ENCODE data around the gene SLC49A4. TPM values are rescaled to one million over a fixed set of nuclear protein-coding genes. Genes with fewer than 3 reads are reported as not detected.
A peak's percentile ranks its signal among the peaks of the same experiment; 100 is the strongest.
"Not testable (repeated sequence)": the region's sequence is repeated elsewhere in the genome, so short reads cannot be mapped to it uniquely, and the experiment has no call there.

Gene SLC49A4
- 15.0 and 16.1 TPM in 2 replicates for total RNA-seq (2022)
- percentile 62 among the genes with signal in this experiment for Bru-seq, nascent RNA
- BruChase-seq, experiment 1, labeled RNA remaining after a 6-hour chase = percentile 55 among the genes with signal in this experiment
- percentile 51 among the genes with signal in this experiment for BruChase-seq, experiment 2, labeled RNA remaining after a 2-hour chase
- long read RNA-seq, transcript DIRC2-201 (9 exons, 3,596 nt) = major isoform, 47 of 51 reads
- long read RNA-seq, partial matches to known transcripts = 0 of 51 reads
- long read RNA-seq, other reads (novel, unspliced or antisense) = 4 of 51 reads

GRCh38 chr3:122794779-122795673 lies at the start of gene SLC49A4:
Gene SLC49A4, plus strand, starts transcription at chr3:122795069. Its CDS starts 124 bp downstream, at chr3:122795193.
- intact Hi-C loops (cut with micrococcal nuclease; ENCODE audit: unreplicated experiment) = no loop called here
- Mint-ChIP-seq H3K36me3 (ENCODE audit: insufficient read depth, unreplicated experiment) (peaks cover 29% of the 10 kb centered on the region), H3K9me3 (ENCODE audit: low read depth, unreplicated experiment) (no peaks in the 10 kb centered on the region), H3K4me3 (ENCODE audit: low read depth, unreplicated experiment) (peak within 1 kb of the TSS; percentile 79), H3K27ac (ENCODE audit: unreplicated experiment) (peak within 1 kb of the TSS; percentile 86), H3K4me1 (ENCODE audit: low read depth, unreplicated experiment) (peaks cover 21% of the 10 kb centered on the region), H3K27me3 (ENCODE audit: unreplicated experiment) (no peaks in the 10 kb centered on the region)
- TF ChIP-seq CTCF (IDR thresholded peaks at IDR 0.05; ENCODE audit: unreplicated experiment) = no peak
- peak; percentile 89 for DNase-seq
- CTCF ChIA-PET = interaction anchor here (1.5 kb wide), 1 partner anchor 11 kb away, joined by 4 read pairs; no protein-coding TSS in a partner anchor
- BruUV-seq (replicated peaks) = no TSS peak

- H3K36me3 Mint-ChIP-seq (ENCODE audit: insufficient read depth, unreplicated experiment) = no peaks in the 10 kb centered on the region
- H3K27me3 Mint-ChIP-seq (ENCODE audit: unreplicated experiment) = no peaks in the 10 kb centered on the region
- no peak for DNase-seq
- H3K9me3 Mint-ChIP-seq (ENCODE audit: low read depth, unreplicated experiment) = no peaks in the 10 kb centered on the region
- H3K27ac Mint-ChIP-seq (ENCODE audit: unreplicated experiment) = peak overlapping the region; percentile 17
- no peak overlapping the region for H3K4me3 Mint-ChIP-seq (ENCODE audit: low read depth, unreplicated experiment)
- H3K4me1 Mint-ChIP-seq (ENCODE audit: low read depth, unreplicated experiment) = no peaks in the 10 kb centered on the region
- CTCF ChIA-PET = interaction anchor here (0.6 to 0.8 kb wide), 2 partner anchors 24 to 189 kb away, joined by 3 to 4 read pairs; no protein-coding TSS in a partner anchor
- BruUV-seq (replicated peaks) = no TSS peak
- intact Hi-C loops (cut with micrococcal nuclease; ENCODE audit: unreplicated experiment) = no loop called here
- TF ChIP-seq CTCF (IDR thresholded peaks at IDR 0.05; ENCODE audit: unreplicated experiment) = no peak
Observed at GRCh38 chr3:122745369-122746021, 49.4 kb upstream of the SLC49A4 start.

- not testable (repeated sequence) for DNase-seq; H3K4me3 Mint-ChIP-seq (ENCODE audit: low read depth, unreplicated experiment)
Observed at GRCh38 chr3:122747295-122747694, 47.6 kb upstream of the SLC49A4 start.

GRCh38 chr3:122748347-122748746 lies 46.5 kb upstream of the SLC49A4 start:
- H3K36me3 Mint-ChIP-seq (ENCODE audit: insufficient read depth, unreplicated experiment) = no peaks in the 10 kb centered on the region
- no peak for DNase-seq
- no peaks in the 10 kb centered on the region for H3K27me3 Mint-ChIP-seq (ENCODE audit: unreplicated experiment)
- H3K27ac Mint-ChIP-seq (ENCODE audit: unreplicated experiment) = no peak overlapping the region
- intact Hi-C loops (cut with micrococcal nuclease; ENCODE audit: unreplicated experiment) = no loop called here
- CTCF ChIA-PET = no interaction called here
- no TSS peak for BruUV-seq (replicated peaks)
- H3K4me3 Mint-ChIP-seq (ENCODE audit: low read depth, unreplicated experiment) = no peak overlapping the region
- H3K4me1 Mint-ChIP-seq (ENCODE audit: low read depth, unreplicated experiment) = no peaks in the 10 kb centered on the region
- no peaks in the 10 kb centered on the region for H3K9me3 Mint-ChIP-seq (ENCODE audit: low read depth, unreplicated experiment)
- TF ChIP-seq CTCF (IDR thresholded peaks at IDR 0.05; ENCODE audit: unreplicated experiment) = no peak

More at GRCh38 chr3:122747295-122747694, 47.6 kb upstream of the SLC49A4 start:
- BruUV-seq (replicated peaks); H3K9me3 Mint-ChIP-seq (ENCODE audit: low read depth, unreplicated experiment); CTCF ChIA-PET; intact Hi-C loops (cut with micrococcal nuclease; ENCODE audit: unreplicated experiment); H3K36me3 Mint-ChIP-seq (ENCODE audit: insufficient read depth, unreplicated experiment); H3K27ac Mint-ChIP-seq (ENCODE audit: unreplicated experiment); H3K4me1 Mint-ChIP-seq (ENCODE audit: low read depth, unreplicated experiment); H3K27me3 Mint-ChIP-seq (ENCODE audit: unreplicated experiment): not testable (repeated sequence)

Data from Calu3 (cell line).